K562 (cell line): ENCODE results near the gene ZNF213. TPM values are rescaled to one million over a fixed set of nuclear protein-coding genes. Genes with fewer than 3 reads are reported as not detected.

Experiments used
- AFF4 ChIP-seq: sonication (generic); formaldehyde crosslinking; IDR thresholded peaks from 2 replicates; pipeline ENCODE4 v1.8.0; 2023; ENCODE audit warnings: mild to moderate bottlenecking, missing genetic modification reagents
- CEBPG ChIP-seq, 3 experiments: fragments of 200-800 bp in 1 of 3; sonication (Bioruptor generic) in 1 of 3; sonication (generic) in 1 of 3; formaldehyde crosslinking in 1 of 3; IDR thresholded peaks in 2 of 3; conservative IDR thresholded peaks in 1 of 3; 2 replicates each; pipeline versions ENCODE4 v1.6.1 to v1.8.0; 2016 to 2022; ENCODE audit warnings: missing compliant biosample characterization in 2 of 3, missing genetic modification characterization in 2 of 3, mild to moderate bottlenecking in 1 of 3, missing genetic modification reagents in 1 of 3
- CREB1 ChIP-seq, 2 experiments: sonication (generic) in 1 of 2; formaldehyde crosslinking in 1 of 2; IDR thresholded peaks; 2 replicates each; pipeline versions ENCODE4 v1.6.1 to v1.8.0; 2012 to 2022; ENCODE audit warnings: inconsistent platforms in 1 of 2, mild to moderate bottlenecking in 1 of 2, missing genetic modification reagents in 1 of 2, moderate library complexity in 1 of 2
- DIDO1 ChIP-seq: fragments of 450-650 bp; IDR thresholded peaks from 2 replicates; pipeline ENCODE4 v1.6.1; 2016; ENCODE audit warnings: low read depth, missing biosample characterization, missing genetic modification characterization
- EHMT2 ChIP-seq: fragments of 450-650 bp; IDR thresholded peaks from 2 replicates; pipeline ENCODE4 v1.6.1; 2018; ENCODE audit warnings: antibody characterized with exemption
- EP400 ChIP-seq: fragments of 450-650 bp; IDR thresholded peaks from 2 replicates; pipeline ENCODE4 v1.6.1; 2017; ENCODE audit warnings: antibody characterized with exemption, mild to moderate bottlenecking, moderate library complexity
- FOXO4 ChIP-seq: fragments of 450-650 bp; formaldehyde crosslinking; IDR thresholded peaks from 2 replicates; pipeline ENCODE4 v1.4.0; 2020; ENCODE audit warnings: mild to moderate bottlenecking, moderate library complexity
- KLF13 ChIP-seq: fragments of 450-650 bp; IDR thresholded peaks from 2 replicates; pipeline ENCODE4 v1.6.1; 2016; ENCODE audit warnings: missing genetic modification characterization, low read depth, mild to moderate bottlenecking, missing compliant biosample characterization, moderate library complexity, borderline replicate concordance
- MYC ChIP-seq, 2 experiments: fragments of 250-450 bp in 1 of 2; sonication (Bioruptor Pico) in 1 of 2; IDR thresholded peaks; 2 replicates each; pipeline versions ENCODE4 v1.5.1 to v1.6.1; 2012 to 2021; ENCODE audit warnings: low read depth in 2 of 2, borderline replicate concordance in 1 of 2, improper control_type of control experiment in 1 of 2, low read length in 1 of 2, mild to moderate bottlenecking in 1 of 2, moderate library complexity in 1 of 2
- MYNN ChIP-seq, 2 experiments: sonication (generic); formaldehyde crosslinking in 1 of 2; IDR thresholded peaks; 2 replicates each; pipeline versions ENCODE4 v1.5.0 to v1.6.1; 2016 to 2020; ENCODE audit warnings: antibody characterized with exemption in 1 of 2, missing genetic modification reagents in 1 of 2
- RAD51 ChIP-seq: fragments of 450-650 bp; IDR thresholded peaks from 2 replicates; pipeline ENCODE4 v1.7.1; 2016; ENCODE audit warnings: low read depth, mild to moderate bottlenecking, borderline replicate concordance
- SREBF1 ChIP-seq: fragments of 150-350 bp; IDR thresholded peaks from 2 replicates; pipeline ENCODE4 v1.6.1; 2014; ENCODE audit warnings: antibody characterized with exemption, low read depth, low read length, borderline replicate concordance
- TBP ChIP-seq: optimal IDR thresholded peaks from 2 replicates; pipeline ENCODE3; 2011; ENCODE audit warnings: low read depth, low read length, improper control_type of control experiment
- TOE1 ChIP-seq, 2 experiments: fragments of 450-650 bp in 1 of 2; sonication (generic) in 1 of 2; formaldehyde crosslinking in 1 of 2; IDR thresholded peaks; 2 replicates each; pipeline versions ENCODE4 v1.7.1 to v1.8.0; 2016 to 2022; ENCODE audit warnings: borderline replicate concordance in 2 of 2, mild to moderate bottlenecking in 2 of 2, antibody characterized with exemption in 1 of 2, inconsistent platforms in 1 of 2, low read depth in 1 of 2, missing genetic modification reagents in 1 of 2, moderate library complexity in 1 of 2
- ZBTB12 ChIP-seq: fragments of 250-450 bp; sonication (Bioruptor Pico); IDR thresholded peaks from 2 replicates; pipeline ENCODE4 v1.4.0; 2020
- ZFP1 ChIP-seq: fragments of 450-650 bp; formaldehyde crosslinking; IDR thresholded peaks from 2 replicates; pipeline ENCODE4 v1.4.0; 2020; ENCODE audit warnings: mild to moderate bottlenecking, mixed read lengths
- ZNF57 ChIP-seq: fragments of 450-650 bp; formaldehyde crosslinking; IDR thresholded peaks from 2 replicates; pipeline ENCODE4 v1.4.0; 2020; ENCODE audit warnings: mild to moderate bottlenecking, moderate library complexity
- ZNF707 ChIP-seq: fragments of 250-450 bp; sonication (Bioruptor Pico); conservative IDR thresholded peaks from 2 replicates; pipeline ENCODE4 v1.8.0; 2022; ENCODE audit warnings: inconsistent platforms, mild to moderate bottlenecking, moderate library complexity
- polyA plus RNA-seq, 8 experiments: library from polyadenylated mRNA; depleted of rRNA in 4 of 8; stranded (reverse) in 5 of 8; unstranded in 3 of 8; fragments of >200 nt; fragmentation: Nextera tagmentation in 2 of 8; fragmentation: Illumina TruSeq in 1 of 8; extraction: Ambion mirVana in 2 of 8; extraction: Trizol in 1 of 8; gene quantifications; 2 replicates each; pipeline versions ENCODE4 v1.2.1 to v1.2.3, GENCODE V29; 2011 to 2014; ENCODE audit warnings: inconsistent platforms in 1 of 8, missing spikeins in 1 of 8
- total RNA-seq, 7 experiments: library from RNA; depleted of rRNA in 6 of 7; stranded (reverse); fragments of >200 nt in 6 of 7; fragmentation: Illumina TruSeq in 2 of 7; extraction: Trizol in 2 of 7; gene quantifications; 2 replicates each; pipeline versions ENCODE4 v1.2.1 to v1.2.3, GENCODE V29; 2011 to 2021; ENCODE audit warnings: low replicate concordance in 1 of 7

Gene ZNF213
- total and polyA plus RNA-seq, 9 of the 15 experiments (the other 6 are each of a cell fraction or from before 2014, with no cell fraction given) = 0.49 to 10.0 (median 1.8) TPM

- peak; percentile 44; the same call in 1 of the 2 replicates for TF ChIP-seq ZNF707 (CRISPR knock-in tag)
- 0 out of 2 replicates have a peak, but pooled peaks have one; percentile 41 for TF ChIP-seq ZFP1
- no peak for TF ChIP-seq RAD51
- peak; percentile 53; the same call in 1 of the 2 replicates for TF ChIP-seq KLF13 (tag)
- peak; percentile 81 for TF ChIP-seq ZNF57 (CRISPR knock-in tag)
- 0 out of 2 replicates have a peak, but pooled peaks have one; percentile 10 for TF ChIP-seq ZBTB12 (CRISPR knock-in tag)
- TF ChIP-seq DIDO1 (tag) = peak; percentile 54
- peak; percentile 85; the same call in 1 of the 2 replicates for TF ChIP-seq AFF4 (CRISPR knock-in tag)
- peak; percentile 56; the same call in 1 of the 2 replicates for TF ChIP-seq TOE1 (IDR thresholded peaks at IDR 0.05; ENCODE audit: borderline replicate concordance)
- no peak for TF ChIP-seq TOE1 (CRISPR knock-in tag; IDR thresholded peaks at IDR 0.05; ENCODE audit: borderline replicate concordance, low read depth)
- TF ChIP-seq TBP = peak; percentile 71
- peak; percentile 80 for TF ChIP-seq EP400
- TF ChIP-seq MYNN (IDR thresholded peaks at IDR 0.05) = peak; percentile 51; the same call in 1 of the 2 replicates
- no peak for TF ChIP-seq MYNN (CRISPR knock-in tag; IDR thresholded peaks at IDR 0.05)
- peak; percentile 65; the same call in 1 of the 2 replicates for TF ChIP-seq FOXO4 (CRISPR knock-in tag)
- peak; percentile 82 for TF ChIP-seq MYC (IDR thresholded peaks at IDR 0.05; ENCODE audit: low read depth, low read length)
- peak; percentile 68; the same call in 1 of the 2 replicates for TF ChIP-seq MYC (CRISPR knock-in tag; IDR thresholded peaks at IDR 0.05; ENCODE audit: borderline replicate concordance, low read depth)
- no peak for TF ChIP-seq SREBF1
- TF ChIP-seq CREB1 (IDR thresholded peaks at IDR 0.05) = 0 out of 2 replicates have a peak, but pooled peaks have one; percentile 25
- TF ChIP-seq CREB1 (CRISPR knock-in tag; IDR thresholded peaks at IDR 0.05) = peak; percentile 70; the same call in 1 of the 2 replicates
- TF ChIP-seq CEBPG (CRISPR knock-in tag; IDR thresholded peaks at IDR 0.05) = no peak; the same call in 1 of the 2 replicates
- peak in 1 of 2 experiments; percentile 32; a peak in 1 of 4 replicates for TF ChIP-seq CEBPG (tag; conservative IDR thresholded peaks at IDR 0.05 in 1 of 2, IDR thresholded peaks at IDR 0.05 in 1 of 2)
- no peak for TF ChIP-seq EHMT2
Observed at GRCh38 chr16:3106205-3106928, 28.5 kb upstream of the ZNF213 start (continued).
